Measurements from ENCODE around the gene BCL7C. TPM values are rescaled to one million over a fixed set of nuclear protein-coding genes. Genes with fewer than 3 reads are reported as not detected.

Gene BCL7C
- polyA plus RNA-seq, 1 experiment, result 27.7 TPM

DNA sequence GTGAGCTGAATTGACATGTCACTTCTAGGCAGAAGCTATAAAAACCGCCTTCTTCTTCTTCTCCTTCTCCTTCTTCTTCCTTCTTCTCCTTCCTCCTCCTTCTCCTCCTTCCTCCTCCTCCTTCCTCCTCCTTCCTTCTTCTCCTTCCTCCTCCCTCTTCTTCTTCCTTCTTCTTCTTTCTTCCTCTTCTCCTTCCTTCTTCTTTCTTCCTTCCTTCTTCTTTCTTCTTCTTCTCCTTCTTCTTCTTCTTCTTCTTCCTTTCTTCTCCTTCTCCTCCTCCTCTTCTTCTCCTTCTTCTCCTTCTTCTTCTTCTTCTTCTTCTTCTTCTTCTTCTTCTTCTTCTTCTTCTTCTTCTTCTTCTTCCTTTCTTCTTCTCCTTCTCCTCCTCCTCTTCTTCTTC lies 24.7 kb upstream of the BCL7C start:
- DNase-seq (ENCODE audit: low read depth, low spot score), result no peak
- ChIA-PET POLR2A (no interaction called here), CTCF (interaction anchor here (0.8 kb wide), 1 partner anchor 74 kb away, joined by 4 read pairs; no protein-coding TSS in a partner anchor)
- Histone ChIP-seq H3K27me3 (ENCODE audit: control insufficient read depth, insufficient read depth, low read length) (no peaks in the 10 kb centered on the region), H3K27ac (ENCODE audit: low read depth, low read length) (no peak overlapping the region), H3K4me3 (ENCODE audit: low read depth, low read length) (no peak overlapping the region), H3K9me3 (ENCODE audit: control insufficient read depth, insufficient read depth, low read length) (no peaks in the 10 kb centered on the region)
- TF ChIP-seq, protein P1, sequence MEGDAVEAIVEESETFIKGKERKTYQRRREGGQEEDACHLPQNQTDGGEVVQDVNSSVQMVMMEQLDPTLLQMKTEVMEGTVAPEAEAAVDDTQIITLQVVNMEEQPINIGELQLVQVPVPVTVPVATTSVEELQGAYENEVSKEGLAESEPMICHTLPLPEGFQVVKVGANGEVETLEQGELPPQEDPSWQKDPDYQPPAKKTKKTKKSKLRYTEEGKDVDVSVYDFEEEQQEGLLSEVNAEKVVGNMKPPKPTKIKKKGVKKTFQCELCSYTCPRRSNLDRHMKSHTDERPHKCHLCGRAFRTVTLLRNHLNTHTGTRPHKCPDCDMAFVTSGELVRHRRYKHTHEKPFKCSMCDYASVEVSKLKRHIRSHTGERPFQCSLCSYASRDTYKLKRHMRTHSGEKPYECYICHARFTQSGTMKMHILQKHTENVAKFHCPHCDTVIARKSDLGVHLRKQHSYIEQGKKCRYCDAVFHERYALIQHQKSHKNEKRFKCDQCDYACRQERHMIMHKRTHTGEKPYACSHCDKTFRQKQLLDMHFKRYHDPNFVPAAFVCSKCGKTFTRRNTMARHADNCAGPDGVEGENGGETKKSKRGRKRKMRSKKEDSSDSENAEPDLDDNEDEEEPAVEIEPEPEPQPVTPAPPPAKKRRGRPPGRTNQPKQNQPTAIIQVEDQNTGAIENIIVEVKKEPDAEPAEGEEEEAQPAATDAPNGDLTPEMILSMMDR (IDR thresholded peaks at IDR 0.05; ENCODE audit: low read depth, low read length), result no peak

GRCh38 chr16:30914830-30915229 lies 21.0 kb upstream of the BCL7C start:
- TF ChIP-seq, protein P1 (IDR thresholded peaks at IDR 0.05; ENCODE audit: low read depth, low read length), result no peak
- DNase-seq (ENCODE audit: low read depth, low spot score), result no peak
- Histone ChIP-seq H3K4me3 (ENCODE audit: low read depth, low read length) (no peak overlapping the region), H3K27ac (ENCODE audit: low read depth, low read length) (no peak overlapping the region), H3K27me3 (ENCODE audit: control insufficient read depth, insufficient read depth, low read length) (no peaks in the 10 kb centered on the region), H3K9me3 (ENCODE audit: control insufficient read depth, insufficient read depth, low read length) (no peaks in the 10 kb centered on the region)
- ChIA-PET CTCF (no interaction called here), POLR2A (no interaction called here)

GRCh38 chr16:30912794-30913412 lies 19.0 kb upstream of the BCL7C start:
- Histone ChIP-seq H3K27me3 (ENCODE audit: control insufficient read depth, insufficient read depth, low read length) (no peaks in the 10 kb centered on the region), H3K4me3 (ENCODE audit: low read depth, low read length) (no peak overlapping the region), H3K9me3 (ENCODE audit: control insufficient read depth, insufficient read depth, low read length) (no peaks in the 10 kb centered on the region), H3K27ac (ENCODE audit: low read depth, low read length) (no peak overlapping the region)
- POLR2A ChIA-PET, result no interaction called here
- CTCF ChIA-PET, result interaction anchor here (0.7 to 1.4 kb wide), 3 partner anchors 11 to 98 kb away, joined by 6 to 10 read pairs (median 6); no protein-coding TSS in a partner anchor
- no peak for DNase-seq (ENCODE audit: low read depth, low spot score)
- TF ChIP-seq, protein P1 (IDR thresholded peaks at IDR 0.05; ENCODE audit: low read depth, low read length), result no peak

- DNase-seq (ENCODE audit: low read depth, low spot score), result no peak
- TF ChIP-seq, protein P1 (IDR thresholded peaks at IDR 0.05; ENCODE audit: low read depth, low read length), result no peak
- Histone ChIP-seq H3K9me3 (ENCODE audit: control insufficient read depth, insufficient read depth, low read length) (no peaks in the 10 kb centered on the region), H3K27me3 (ENCODE audit: control insufficient read depth, insufficient read depth, low read length) (no peaks in the 10 kb centered on the region), H3K27ac (ENCODE audit: low read depth, low read length) (no peak overlapping the region), H3K4me3 (ENCODE audit: low read depth, low read length) (no peak overlapping the region)
- ChIA-PET POLR2A (no interaction called here), CTCF (interaction anchor here (1.3 kb wide), 1 partner anchor 9 kb away, joined by 3 read pairs; no protein-coding TSS in a partner anchor)
Observed at GRCh38 chr16:30910427-30911029, 16.7 kb upstream of the BCL7C start.

- TF ChIP-seq, protein P1 (IDR thresholded peaks at IDR 0.05; ENCODE audit: low read depth, low read length), result no peak
- no peak overlapping the region for H3K27ac ChIP-seq (ENCODE audit: low read depth, low read length)
- CTCF ChIA-PET, result interaction anchor here (1.0 to 2.6 kb wide), 2 partner anchors 62 to 94 kb away, joined by 3 to 13 read pairs; no protein-coding TSS in a partner anchor
- no peaks in the 10 kb centered on the region; the same call in 1 of the 2 replicates for H3K9me3 ChIP-seq (ENCODE audit: control insufficient read depth, insufficient read depth, low read length)
- H3K27me3 ChIP-seq (ENCODE audit: control insufficient read depth, insufficient read depth, low read length), result no peaks in the 10 kb centered on the region
- POLR2A ChIA-PET, result no interaction called here
- no peak for DNase-seq (ENCODE audit: low read depth, low spot score)
- no peak overlapping the region for H3K4me3 ChIP-seq (ENCODE audit: low read depth, low read length)
Observed at GRCh38 chr16:30907064-30907463, 13.2 kb upstream of the BCL7C start.
